LNCaP clone FGC (cell line): Measurements from ENCODE around the gene GPR68.
"Not testable (repeated sequence)": the region's sequence is repeated elsewhere in the genome, so short reads cannot be mapped to it uniquely, and the experiment has no call there.

Experiments used
- DNase-seq: peaks from one replicate; pipeline ENCODE4 v3.0.0-alpha.2; 2011; ENCODE audit warnings: low read depth
- H3K4me3 ChIP-seq: 2 replicates; pipeline ENCODE4 v1.5.1; 2011; ENCODE audit warnings: mild to moderate bottlenecking, low read depth, low read length, control low read depth
- TF ChIP-seq, protein P1 (sequence below): IDR thresholded peaks from 2 replicates; pipeline ENCODE4 v1.5.1; 2012; ENCODE audit warnings: mild to moderate bottlenecking; ENCODE audit not compliant: control insufficient read depth, insufficient read depth; ENCODE audit errors: extremely low read depth

GPR68 gene

DNA sequence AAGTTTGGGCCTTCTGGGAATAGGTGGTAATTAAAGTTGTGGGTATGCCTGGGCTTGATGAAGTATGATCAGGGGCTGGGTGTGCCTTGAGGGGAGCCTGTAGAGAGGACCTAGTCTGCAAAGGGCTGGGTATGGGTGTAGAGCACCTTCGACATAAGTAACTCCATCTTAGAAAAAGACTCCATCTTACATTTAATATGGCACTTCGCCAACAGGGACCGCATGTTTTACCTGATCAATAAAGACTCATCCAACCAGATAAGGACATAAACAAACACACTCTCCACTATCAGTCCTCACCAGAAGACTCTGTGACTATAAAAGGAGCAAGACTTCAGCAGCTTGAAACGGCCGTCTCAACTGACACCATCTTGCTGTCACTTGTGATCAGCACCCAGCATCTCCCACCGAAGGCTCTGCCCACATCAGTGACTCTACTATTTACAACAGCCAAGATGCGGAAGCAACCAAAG, 23.5 kb upstream of the GPR68 start:
- TF ChIP-seq, protein P1, sequence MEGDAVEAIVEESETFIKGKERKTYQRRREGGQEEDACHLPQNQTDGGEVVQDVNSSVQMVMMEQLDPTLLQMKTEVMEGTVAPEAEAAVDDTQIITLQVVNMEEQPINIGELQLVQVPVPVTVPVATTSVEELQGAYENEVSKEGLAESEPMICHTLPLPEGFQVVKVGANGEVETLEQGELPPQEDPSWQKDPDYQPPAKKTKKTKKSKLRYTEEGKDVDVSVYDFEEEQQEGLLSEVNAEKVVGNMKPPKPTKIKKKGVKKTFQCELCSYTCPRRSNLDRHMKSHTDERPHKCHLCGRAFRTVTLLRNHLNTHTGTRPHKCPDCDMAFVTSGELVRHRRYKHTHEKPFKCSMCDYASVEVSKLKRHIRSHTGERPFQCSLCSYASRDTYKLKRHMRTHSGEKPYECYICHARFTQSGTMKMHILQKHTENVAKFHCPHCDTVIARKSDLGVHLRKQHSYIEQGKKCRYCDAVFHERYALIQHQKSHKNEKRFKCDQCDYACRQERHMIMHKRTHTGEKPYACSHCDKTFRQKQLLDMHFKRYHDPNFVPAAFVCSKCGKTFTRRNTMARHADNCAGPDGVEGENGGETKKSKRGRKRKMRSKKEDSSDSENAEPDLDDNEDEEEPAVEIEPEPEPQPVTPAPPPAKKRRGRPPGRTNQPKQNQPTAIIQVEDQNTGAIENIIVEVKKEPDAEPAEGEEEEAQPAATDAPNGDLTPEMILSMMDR = no peak
- H3K4me3 ChIP-seq = no peak overlapping the region
- DNase-seq = no peak

DNA sequence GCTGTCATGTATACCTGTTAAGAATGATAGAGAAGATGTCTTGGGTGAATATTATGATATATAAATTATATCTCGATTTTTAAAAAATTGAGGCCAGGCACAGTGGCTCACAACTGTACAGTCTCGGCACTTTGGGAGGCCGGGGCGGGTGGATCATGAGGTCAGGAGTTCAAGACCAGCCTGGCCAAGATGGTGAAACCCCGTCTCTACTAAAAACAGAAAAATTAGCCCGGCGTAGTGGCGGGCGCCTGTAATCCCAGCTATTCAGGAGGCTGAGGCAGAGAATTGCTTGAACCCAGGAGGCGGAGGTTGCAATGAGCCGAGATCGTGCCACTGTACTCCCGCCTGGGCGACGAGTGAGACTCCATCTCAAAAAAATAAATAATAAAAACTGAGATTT, 21.8 kb upstream of the GPR68 start:
- DNase-seq, H3K4me3 ChIP-seq: not testable (repeated sequence)

DNA sequence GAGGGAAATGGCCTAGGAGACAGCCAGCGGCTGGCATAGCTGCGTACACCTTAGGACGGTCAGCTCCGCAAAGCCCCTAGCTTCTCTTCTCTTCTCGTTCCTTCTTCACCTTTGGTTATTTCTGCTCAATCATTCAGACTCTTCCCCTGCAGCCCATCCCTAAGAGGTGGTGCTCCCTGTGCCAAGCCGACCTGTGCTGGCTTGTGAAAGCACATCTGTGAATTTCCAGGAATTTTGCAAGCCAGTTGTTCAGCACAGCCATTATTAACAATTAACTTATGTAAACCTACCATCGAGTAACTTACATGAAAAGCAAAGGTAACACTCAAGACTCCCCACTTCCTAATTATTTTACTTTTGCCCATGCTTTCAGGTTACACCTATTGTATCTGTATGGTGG, 20.9 kb upstream of the GPR68 start:
- H3K4me3 ChIP-seq = no peak overlapping the region
- TF ChIP-seq, protein P1 = no peak
- DNase-seq = no peak

DNA sequence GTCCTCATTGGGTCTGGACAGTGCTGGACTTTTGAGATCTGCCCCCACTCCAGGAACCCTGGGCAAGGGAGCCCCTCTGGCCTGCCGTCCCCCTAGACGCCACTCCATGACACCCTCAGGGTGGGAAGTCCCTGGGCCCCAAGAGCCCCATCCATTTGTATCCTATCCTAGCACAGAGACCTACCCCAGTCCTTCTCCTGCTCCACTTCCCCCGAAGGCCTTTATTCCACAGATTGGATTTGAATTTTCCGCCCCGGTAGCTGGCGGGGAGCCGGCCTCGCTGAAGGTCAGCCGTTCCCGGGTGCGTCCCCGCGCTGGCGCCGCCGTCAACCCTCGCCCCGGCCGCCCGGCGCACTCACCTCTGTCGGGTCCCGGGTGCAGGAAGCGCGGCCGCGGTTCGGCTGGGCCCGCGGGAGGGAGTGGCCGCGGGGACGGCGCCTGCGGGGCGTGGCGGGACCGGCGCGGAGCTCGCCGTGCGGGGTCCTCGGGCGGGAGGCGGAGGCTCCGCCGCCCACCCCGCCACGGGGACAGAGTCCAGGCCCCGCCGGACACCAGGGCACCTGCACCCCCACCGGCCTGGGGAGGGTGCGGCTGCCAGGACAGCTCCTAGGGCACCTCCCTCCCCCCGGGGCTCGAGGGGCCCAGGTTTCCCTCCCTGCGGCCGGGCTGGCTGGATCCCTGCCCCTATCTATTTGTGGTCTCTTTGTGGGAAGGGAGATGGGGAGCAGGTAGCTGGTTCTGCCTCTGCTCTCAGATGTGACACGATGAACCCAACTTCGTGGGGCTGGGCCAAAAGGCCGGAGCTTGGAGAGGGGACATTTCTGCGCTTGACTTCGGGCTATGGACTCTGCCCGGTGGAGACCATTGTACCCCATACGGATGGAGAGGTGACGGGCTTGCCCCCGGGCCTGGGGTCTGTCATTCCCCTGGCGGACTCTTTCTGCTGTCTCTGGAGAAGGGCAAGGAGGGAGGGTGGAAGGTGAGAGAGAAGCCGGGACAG, 19.9 kb upstream of the GPR68 start:
- no peak overlapping the region for H3K4me3 ChIP-seq
- DNase-seq = no peak
- TF ChIP-seq, protein P1 = no peak

DNA sequence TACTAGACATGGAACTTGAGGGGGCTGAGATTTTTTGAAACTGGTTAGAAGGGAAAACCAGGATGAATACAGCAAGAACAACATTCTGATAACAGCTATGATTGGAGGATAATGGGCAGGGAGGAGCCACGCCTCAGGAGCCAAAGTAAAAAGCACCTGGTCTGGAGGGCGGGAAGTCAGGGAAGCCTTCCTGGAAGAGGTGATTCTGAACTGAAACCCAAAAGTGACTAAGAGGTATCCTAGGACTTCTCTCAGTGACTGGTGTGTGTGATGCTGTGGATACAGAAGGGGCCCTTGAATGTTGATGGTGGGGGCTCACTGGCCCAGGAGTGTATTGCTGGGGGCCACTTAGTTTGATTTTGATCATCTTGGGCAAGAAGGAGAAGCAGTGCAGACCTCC, 18.8 kb upstream of the GPR68 start:
- no peak overlapping the region for H3K4me3 ChIP-seq
- DNase-seq = no peak
- TF ChIP-seq, protein P1 = no peak

DNA sequence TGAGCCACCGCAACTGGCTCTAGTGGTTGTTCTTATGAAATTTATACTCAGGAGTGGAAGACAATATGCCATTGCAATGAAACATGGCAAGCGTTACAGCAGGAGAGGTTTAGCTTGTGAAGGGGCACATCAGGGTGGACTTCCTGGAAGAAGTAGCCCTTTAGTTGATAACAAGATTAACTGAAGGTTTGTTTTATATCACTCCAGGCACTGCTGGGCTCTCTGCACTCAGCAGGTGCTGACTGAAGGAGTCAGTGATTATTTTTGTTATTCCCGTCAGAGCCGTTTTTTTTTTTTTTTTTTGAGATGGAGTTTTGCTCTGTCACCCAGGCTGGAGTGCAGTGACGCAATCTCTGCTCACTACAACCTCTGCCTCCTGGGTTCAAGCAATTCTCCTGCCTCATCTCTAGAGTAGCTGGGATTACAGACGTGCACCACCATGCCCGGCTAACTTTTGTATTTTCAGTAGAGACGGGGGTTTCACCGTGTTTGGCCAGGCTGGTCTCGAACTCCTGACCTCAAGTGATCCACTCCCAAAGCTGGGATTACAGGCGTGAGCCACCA, 17.6 kb upstream of the GPR68 start:
- H3K4me3 ChIP-seq = no peak overlapping the region
- no peak for DNase-seq
- TF ChIP-seq, protein P1 = no peak

DNA sequence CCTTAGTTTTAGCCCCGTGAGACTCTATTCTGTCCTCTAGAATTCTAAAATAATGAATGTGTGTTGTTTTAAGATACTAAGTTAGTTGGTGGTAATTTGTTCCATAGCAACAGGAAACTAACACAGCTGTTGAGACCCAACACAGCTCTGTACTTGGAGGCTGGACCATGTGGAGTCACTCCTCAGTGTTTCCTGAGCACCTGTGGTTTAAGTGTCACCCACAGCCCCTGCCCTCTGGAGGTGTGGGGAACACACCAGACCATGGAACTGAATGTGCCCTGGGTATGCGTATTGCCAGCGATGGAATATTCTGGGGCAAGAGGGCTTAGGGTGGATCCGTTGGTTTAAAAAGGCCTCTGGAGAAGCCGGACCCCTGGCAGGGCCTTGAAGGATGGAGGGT, 16.6 kb upstream of the GPR68 start:
- DNase-seq = no peak
- TF ChIP-seq, protein P1 = no peak
- H3K4me3 ChIP-seq = no peak overlapping the region
